Measurements from ENCODE around the gene CPSF6. TPM values are rescaled to one million over a fixed set of nuclear protein-coding genes. Genes with fewer than 3 reads are reported as not detected.

CPSF6 gene
- total and polyA plus RNA-seq, 2 of the 8 experiments (the other 6 are each of a cell fraction or from before 2014, with no cell fraction given): 92.7 to 167 TPM

- H4K8ac ChIP-seq (ENCODE audit: extremely low read depth, insufficient read depth, low read length): no peak overlapping the region
- FAIRE-seq (no peak), DNase-seq (ENCODE audit: low read depth in 1 of 2, low spot score in 2 of 2) (no peak)
Observed at GRCh38 chr12:69304284-69304683, 64.9 kb downstream of the CPSF6 start.

More at GRCh38 chr12:69304284-69304683, 64.9 kb downstream of the CPSF6 start:
- H2BK120ac ChIP-seq (replicated peaks; ENCODE audit: low read depth, low read length): no peak overlapping the region
- H2AFZ ChIP-seq (ENCODE audit: low read length): no peak overlapping the region
- H3K18ac ChIP-seq (ENCODE audit: extremely low read depth, low read length): no peak overlapping the region
- H3K27ac ChIP-seq (ENCODE audit: low read depth, low read length): no peak overlapping the region
- no peak overlapping the region for H3K9ac ChIP-seq (replicated peaks in 1 of 4; ENCODE audit: extremely low read depth in 1 of 4, low read depth in 3 of 4, low read length in 3 of 4)
- no peaks in the 10 kb centered on the region for H3K36me3 ChIP-seq (ENCODE audit: control insufficient read depth in 2 of 4, insufficient read depth in 4 of 4, low read length in 3 of 4)
- no peak overlapping the region for H3K4me3 ChIP-seq (ENCODE audit: extremely low read depth in 1 of 4, insufficient read depth in 2 of 4, low read depth in 3 of 4, low read length in 4 of 4)
- no peak overlapping the region for H3K4me2 ChIP-seq (ENCODE audit: insufficient read depth in 1 of 2, low read depth in 2 of 2, low read length in 2 of 2)
- 94% methylated on average over 1 of the region's 1 CpG; no CpG with 5 or more reads in 1 of the 2 experiments for WGBS, 2 experiments (ENCODE audit: extremely low coverage in 1 of 2, insufficient coverage in 1 of 2, insufficient read length in 1 of 2, insufficient replicate concordance in 2 of 2, low coverage in 1 of 2, low lambda C conversion rate in 2 of 2, missing lambda C conversion rate in 1 of 2)
- H4K91ac ChIP-seq (replicated peaks; ENCODE audit: insufficient read length, low read length): no peak overlapping the region
- TF ChIP-seq CBX8 (IDR thresholded peaks at IDR 0.05; ENCODE audit: borderline replicate concordance, low read depth, low read length) (no peak), YY1 (IDR thresholded peaks at IDR 0.05; ENCODE audit: low read depth, low read length) (no peak), CTBP2 (IDR thresholded peaks at IDR 0.05; ENCODE audit: borderline replicate concordance, insufficient read depth, insufficient read length, low read length) (no peak), RXRA (IDR thresholded peaks at IDR 0.05; ENCODE audit: insufficient read depth, low read depth, low read length) (no peak), CREB1 (IDR thresholded peaks at IDR 0.05) (no peak), RAD21 (IDR thresholded peaks at IDR 0.05 in 1 of 2, conservative IDR thresholded peaks at IDR 0.05 in 1 of 2; ENCODE audit: low read depth in 2 of 2, low read length in 2 of 2) (no peak)
- no peak overlapping the region for H3K4ac ChIP-seq (replicated peaks; ENCODE audit: insufficient read length, low read depth, low read length)
- no peaks in the 10 kb centered on the region for H3K79me1 ChIP-seq (ENCODE audit: low read depth, low read length)
- H2BK20ac ChIP-seq (ENCODE audit: low read length): no peak overlapping the region
- H2BK5ac ChIP-seq (ENCODE audit: low read depth, low read length): no peak overlapping the region
- H2AK5ac ChIP-seq (ENCODE audit: low read depth, low read length): no peak overlapping the region
- H4K20me1 ChIP-seq (replicated peaks in 1 of 2; ENCODE audit: control insufficient read depth in 1 of 2, insufficient read depth in 2 of 2, low read length in 2 of 2): no peaks in the 10 kb centered on the region
- H3K23me2 ChIP-seq (ENCODE audit: low read depth, low read length): no peaks in the 10 kb centered on the region
- H3K4me1 ChIP-seq (replicated peaks in 1 of 4; ENCODE audit: control insufficient read depth in 3 of 4, insufficient read depth in 4 of 4, low read length in 3 of 4): no peaks in the 10 kb centered on the region
- ChIA-PET POLR2A (ENCODE audit: partially characterized antibody) (no interaction called here), CTCF (ENCODE audit: partially characterized antibody) (no interaction called here)
- H3K79me2 ChIP-seq (ENCODE audit: control insufficient read depth in 1 of 2, insufficient read depth in 2 of 2, low read length in 2 of 2): no peaks in the 10 kb centered on the region
- H3K56ac ChIP-seq (replicated peaks; ENCODE audit: insufficient read length, low read depth, low read length): no peak overlapping the region
- H3K23ac ChIP-seq (ENCODE audit: insufficient read length): no peak overlapping the region
- H3K9me3 ChIP-seq (ENCODE audit: insufficient read depth in 2 of 2, low read depth in 1 of 2, low read length in 1 of 2): peaks cover 0 to 3% of the 10 kb centered on the region in 2 experiments; a peak in 1 of 4 replicates
- no peak overlapping the region for H4K5ac ChIP-seq (ENCODE audit: insufficient read length, low read depth, low read length)
- no peaks in the 10 kb centered on the region for H3K27me3 ChIP-seq (replicated peaks in 1 of 4; ENCODE audit: control insufficient read depth in 3 of 4, extremely low read depth in 1 of 4, insufficient read depth in 3 of 4, low read length in 3 of 4)
- H2BK12ac ChIP-seq (ENCODE audit: low read depth, low read length): no peak overlapping the region
- no peak overlapping the region for H3K14ac ChIP-seq (ENCODE audit: insufficient read length)
- H2BK15ac ChIP-seq (ENCODE audit: low read length): no peak overlapping the region
